Stimulated activated CD8-positive, alpha-beta memory T cell treated with anti-CD3 and anti-CD28 coated beads, Interleukin-7, amount 100 ng/mL, for 48 hours (primary cell): ENCODE results near the gene UVSSA.

Source experiments
- DNase-seq, 2 donors: peaks; one replicate each; pipeline ENCODE4 v3.0.0-alpha.2; 2020; ENCODE audit warnings: low read depth in 1 of 2; ENCODE audit errors: extremely low read depth in 1 of 2

Gene UVSSA

DNA sequence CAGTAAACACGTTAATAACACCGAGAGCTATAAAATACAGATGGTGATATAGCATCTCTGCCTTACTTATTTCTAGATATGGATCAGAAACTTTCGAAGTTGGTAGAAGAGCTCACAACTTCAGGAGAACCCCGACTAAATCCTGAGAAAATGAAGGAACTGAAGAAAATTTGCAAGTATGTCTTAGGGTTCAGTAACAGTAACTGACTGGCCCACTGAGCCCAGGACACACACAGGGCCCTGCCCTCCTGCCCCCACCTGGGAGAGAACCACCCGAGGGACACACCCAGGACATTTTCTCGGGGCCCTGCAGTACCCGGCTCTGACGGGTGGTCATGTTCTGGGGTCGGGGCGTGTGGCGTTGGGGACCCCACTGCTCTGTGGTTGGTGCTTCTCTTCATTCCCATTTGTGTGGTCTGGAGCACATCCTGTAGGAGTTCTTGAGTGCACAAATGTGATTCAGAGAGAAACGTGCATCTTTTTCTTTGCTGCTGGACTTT, 1.1 kb downstream of the UVSSA start:
- no peak for DNase-seq

GRCh38 chr4:1348746-1349145, 1.7 kb downstream of the UVSSA start:
- no peak for DNase-seq

DNA sequence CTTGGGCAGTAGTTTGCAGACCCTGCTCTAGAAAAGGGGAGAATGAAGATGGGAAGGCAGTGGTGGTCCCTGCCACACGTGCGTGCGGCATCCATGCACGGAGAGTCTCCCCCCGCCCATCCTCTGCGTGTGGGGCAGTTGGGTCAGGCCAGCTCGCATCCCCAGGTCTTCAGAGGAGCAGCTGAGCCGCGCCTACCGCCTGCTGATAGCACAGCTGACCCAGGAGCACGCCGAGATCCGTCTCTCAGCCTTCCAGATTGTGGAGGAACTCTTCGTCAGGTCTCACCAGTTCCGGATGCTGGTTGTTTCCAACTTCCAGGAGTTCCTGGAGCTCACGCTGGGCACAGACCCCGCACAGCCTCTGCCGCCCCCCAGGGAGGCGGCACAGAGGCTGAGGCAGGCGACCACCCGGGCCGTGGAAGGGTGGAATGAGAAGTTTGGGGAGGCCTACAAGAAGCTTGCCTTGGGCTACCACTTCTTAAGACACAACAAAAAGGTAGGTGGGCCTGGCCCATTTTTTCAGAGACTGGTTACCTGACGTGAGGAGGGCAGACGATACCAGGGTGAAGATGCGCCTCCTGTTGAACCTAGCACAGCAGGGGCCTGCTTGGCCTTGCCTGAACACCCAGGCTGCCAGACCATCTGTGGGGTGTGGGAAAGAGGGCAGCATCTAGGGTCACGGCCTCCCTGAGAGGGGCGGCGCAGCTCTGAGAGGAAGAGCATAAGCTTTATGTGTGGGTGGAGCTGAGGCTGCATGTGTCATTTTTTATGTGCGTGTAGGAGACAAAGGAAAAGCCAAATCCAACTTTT, 2.6 kb downstream of the UVSSA start:
- DNase-seq: no peak

DNA sequence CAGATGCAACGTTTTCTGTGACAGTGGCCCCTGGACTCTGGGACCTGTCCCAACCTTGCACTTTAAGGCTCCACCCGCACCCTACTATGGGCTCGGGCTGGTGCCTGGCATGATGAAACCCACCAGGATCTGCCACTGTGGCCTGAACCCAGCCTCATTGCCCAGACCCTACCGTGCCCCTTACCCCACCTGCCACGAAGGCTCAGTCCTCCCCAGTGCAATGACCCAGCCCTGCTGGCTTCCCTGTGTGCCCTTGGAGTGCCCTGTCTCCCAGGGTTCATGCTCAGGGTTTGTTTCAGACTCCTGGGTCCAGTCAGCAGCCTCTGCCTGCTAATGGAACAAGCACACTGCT, 3.1 kb downstream of the UVSSA start:
- no peak for DNase-seq

GRCh38 chr4:1351854-1352566, 5.0 kb downstream of the UVSSA start:
- DNase-seq: peak; percentile 62 to 80

DNA sequence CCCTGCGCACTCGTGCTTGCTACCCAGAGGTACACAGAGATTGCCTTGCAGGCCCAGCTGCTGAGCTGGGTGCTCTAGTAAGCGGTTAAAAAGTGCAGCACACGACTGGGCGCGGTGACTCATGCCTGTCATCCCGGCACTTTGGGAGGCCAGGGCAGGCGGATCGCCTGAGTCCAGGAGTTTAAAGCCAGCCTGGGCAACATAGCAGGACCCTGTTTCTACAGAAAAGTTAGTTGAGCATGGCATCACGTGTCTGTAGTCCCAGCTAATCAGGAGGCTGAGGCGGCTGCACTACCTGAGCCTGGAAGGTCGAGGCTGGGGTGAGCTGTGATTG, 5.5 kb downstream of the UVSSA start:
- no peak for DNase-seq

DNA sequence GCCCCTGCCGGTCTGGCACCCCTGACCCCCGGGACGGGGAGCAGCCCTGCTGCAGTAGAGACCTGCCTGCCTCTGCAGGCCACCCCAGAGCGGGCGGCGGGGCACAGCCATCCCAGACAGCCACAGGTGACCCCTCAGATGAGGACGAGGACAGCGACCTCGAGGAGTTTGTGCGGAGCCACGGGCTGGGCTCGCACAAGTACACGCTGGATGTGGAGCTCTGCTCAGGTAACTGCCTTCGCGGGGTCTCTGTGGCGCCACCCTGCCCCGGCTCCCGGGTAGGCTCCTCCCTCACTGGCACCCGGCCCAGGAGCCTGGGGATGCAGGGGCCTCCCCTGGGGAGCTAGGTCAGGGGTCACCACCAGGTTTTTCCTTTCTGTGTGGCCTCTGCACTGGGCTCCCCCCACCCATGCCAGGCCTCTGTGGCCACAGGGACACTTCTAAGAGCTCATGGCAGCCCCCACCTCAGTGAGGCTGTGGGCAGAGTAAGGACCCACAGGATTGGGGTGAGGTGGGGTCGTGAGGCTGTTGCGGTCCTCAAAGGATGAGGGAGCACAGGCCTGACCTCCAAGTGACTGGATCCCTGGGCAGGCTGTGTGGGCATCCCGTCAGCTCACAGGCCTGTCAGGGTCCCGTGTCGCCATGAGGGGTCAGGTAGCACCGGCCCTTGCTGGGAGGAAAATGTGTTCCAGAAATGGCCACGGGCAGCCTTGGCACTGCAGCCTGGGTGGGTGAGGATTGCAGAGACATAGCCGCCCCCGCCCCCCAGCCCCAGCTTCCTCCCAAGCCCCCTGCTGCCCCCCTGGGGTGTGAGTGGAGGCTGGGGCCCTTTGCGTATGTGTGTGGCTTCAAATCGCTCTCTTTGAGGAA, 6.4 kb downstream of the UVSSA start:
- no peak for DNase-seq

GRCh38 chr4:1354136-1354982, 7.4 kb downstream of the UVSSA start:
- no peak for DNase-seq

DNA sequence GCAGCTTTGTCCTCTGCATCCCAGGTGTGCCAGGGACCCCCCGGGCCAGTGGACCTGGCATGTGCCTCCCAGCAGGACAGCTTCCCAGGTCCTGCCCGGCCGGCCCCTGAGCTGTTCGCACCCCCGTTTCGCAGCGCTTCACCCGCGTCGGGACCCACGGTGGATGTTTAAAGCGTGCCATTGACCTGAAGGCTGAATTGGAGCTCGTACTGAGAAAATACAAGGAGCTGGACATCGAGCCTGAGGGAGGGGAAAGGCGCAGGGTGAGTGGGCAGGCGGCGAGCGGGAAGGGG, 7.9 kb downstream of the UVSSA start:
- DNase-seq: no peak

DNA sequence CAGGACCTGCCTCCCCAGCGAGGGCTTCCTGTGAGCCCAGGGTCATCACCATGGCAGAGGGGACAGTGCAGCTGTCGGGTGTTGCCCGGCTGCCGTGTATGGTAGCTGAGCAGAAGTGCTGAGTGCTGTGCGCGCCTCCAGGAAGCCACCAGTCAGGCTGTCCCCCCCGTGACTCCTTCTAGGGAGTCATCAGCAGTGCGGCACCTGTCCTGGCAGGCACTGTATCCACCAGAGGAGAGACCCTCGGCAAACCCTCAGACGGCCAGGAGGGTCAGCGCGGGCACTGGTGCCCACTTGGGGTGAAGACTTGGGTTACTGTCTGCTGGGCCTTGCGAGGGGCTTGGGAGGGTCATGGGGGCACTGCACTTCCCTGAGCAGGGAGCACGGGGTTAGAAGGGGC, 8.4 kb downstream of the UVSSA start:
- no peak for DNase-seq

GRCh38 chr4:1356181-1356998, 9.4 kb downstream of the UVSSA start:
- DNase-seq: peak in 1 of 2 donors; percentile 13

- no peak for DNase-seq
Observed at GRCh38 chr4:1357356-1358248, 10.6 kb downstream of the UVSSA start.

DNA sequence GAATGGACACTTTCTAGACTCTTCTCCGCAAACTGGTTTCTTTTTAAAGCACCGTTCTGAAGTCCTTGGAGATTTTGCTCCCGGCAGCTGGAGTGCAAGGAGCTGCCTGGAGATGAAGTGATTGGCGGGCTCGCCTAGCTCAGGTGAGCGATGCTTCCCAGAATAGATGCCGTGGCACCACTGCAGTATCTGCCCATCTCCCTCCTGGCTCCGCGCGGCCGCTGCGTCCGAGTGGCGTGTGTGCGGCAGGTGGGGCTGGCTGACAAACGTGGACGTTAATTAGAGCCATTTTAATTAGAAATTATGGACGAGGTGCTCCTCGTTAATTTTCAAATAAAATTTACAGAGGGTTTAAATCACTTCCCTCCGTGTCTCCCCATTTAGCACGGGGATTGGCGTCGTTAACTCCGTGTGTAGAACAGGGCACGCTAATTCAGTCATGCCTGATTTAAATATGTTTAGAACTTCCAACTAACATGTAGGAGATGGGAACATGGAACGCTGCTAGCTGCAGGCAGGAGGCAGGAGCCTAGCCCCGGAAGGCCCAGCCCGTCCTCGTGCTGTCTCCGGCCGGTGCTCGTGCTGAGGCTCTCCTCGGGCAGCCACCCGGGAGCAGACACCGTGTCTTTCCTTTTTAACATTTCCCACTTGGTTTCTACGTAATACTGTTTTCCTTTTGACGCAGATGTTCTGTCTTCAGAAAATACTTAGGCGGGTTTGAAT, 11.6 kb downstream of the UVSSA start:
- DNase-seq: no peak

- DNase-seq: no peak
Observed at GRCh38 chr4:1359144-1359501, 12.1 kb downstream of the UVSSA start.

DNA sequence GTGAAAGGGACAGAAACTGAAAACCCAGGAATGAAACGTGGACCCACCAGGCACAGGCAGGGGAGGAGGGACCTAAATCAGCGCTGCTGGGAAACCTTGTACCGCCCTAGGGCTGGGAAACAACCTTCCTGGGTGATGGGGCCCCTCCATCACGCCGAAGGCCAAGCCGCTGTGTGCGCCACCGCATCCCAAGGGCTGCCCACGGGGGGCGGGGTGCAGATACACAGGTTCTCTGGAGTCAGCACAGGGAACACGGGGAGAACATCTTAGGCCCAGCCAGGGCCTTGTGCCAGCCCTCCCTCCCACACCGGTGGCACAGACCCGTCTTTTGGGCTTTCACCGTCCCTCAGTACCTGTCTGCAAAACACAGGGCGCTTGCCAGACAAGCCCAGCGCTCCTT, 13.0 kb downstream of the UVSSA start:
- no peak for DNase-seq

DNA sequence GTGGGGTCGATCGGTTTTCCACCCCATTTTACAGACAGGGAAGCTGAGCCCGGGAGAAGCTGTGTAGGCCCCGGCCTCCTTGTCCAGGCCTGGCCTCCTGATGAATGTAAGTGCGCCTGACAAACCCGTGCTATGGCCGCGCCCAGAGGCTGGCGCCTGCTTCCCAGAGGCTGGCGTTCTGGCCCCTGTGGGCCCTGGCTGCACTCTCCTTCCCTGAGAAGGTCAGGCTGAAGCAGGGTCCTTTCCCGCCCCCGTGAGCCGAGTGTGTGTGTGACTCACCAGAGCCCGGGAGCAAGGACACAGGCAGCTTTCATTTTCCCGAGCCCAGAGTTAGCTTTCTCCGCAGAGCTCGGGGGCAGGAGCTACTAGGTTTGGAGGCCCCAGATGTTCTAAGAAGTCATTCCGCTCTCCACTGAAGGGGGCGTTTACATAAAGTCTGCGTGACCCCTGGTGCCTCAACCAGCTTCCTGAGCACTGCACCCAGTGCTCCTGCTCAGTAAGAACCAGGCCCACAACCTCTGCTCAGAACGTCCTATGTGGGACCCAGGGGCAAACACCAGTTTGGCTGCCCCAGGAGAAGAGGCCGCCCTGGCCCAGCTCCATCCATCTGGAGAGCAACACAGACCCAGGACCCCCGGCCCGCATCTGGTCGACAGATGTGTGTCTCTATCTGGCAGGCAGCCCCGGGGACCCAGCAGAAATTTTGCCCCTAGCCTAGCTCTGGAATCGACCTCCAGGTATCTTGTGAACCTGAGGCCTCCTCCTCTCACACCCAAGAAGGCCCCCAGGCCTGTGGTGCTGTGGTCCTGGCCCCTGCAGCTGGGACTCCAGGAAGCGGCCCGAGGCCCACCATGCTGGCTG, 13.6 kb downstream of the UVSSA start:
- DNase-seq: no peak

GRCh38 chr4:1361431-1361830, 14.4 kb downstream of the UVSSA start:
- no peak for DNase-seq
